Measurements from ENCODE around the gene SMIM29.
A peak's percentile ranks its signal among the peaks of the same experiment; 100 is the strongest.
"Not testable (repeated sequence)": the region's sequence is repeated elsewhere in the genome, so short reads cannot be mapped to it uniquely, and the experiment has no call there.

SMIM29 gene

DNA sequence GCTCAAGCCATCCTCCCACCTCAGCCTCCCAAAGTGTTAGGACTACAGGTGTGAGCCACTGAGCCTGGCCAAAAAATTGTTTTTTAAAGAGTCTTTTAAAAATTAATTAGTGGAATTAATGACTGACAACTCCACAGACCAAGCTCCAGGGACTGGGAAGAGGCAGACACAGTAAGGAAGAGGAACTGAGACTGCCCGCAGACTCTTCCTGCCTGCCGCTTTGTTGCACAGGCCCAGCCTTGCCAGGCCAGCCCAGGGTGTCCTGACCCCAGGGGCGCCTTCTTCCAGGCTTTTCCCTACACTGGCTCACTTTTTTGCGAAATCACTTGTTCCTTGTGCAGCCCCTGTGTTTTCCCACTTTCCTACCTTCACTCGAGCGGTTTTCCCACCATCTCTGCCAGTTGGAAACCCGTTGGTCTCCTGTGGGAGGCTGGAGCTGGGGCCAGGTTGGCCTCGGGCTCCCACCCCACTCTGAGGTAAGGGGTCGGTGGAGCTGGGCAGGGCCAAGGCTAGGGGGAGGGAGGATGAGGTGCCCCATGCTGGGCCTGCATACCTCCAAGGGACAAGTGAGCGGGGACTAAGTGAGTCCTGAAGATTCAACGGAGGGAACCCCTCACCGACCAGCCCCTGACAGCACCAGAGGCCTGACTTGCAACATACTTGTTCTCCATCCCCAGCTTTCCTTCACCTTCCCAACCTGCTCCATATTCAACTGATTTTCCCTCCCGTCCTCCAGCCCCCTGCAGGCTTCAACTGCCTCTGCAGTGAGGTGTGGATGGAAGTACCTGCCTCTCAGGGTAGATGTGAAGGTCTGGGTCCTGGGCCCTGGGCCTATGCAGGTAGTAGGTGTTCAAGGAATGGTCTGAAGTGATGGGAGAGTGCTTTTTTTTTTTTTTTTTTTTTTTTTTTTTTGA lies 23.5 kb upstream of the SMIM29 start:
- DNase-seq (ENCODE audit: low read depth in 1 of 2, low spot score in 1 of 2) = peak in 1 of 2 experiments; percentile 60
- no peak overlapping the region for H3K4me3 ChIP-seq (replicated peaks; ENCODE audit: insufficient read depth, low read length)

DNA sequence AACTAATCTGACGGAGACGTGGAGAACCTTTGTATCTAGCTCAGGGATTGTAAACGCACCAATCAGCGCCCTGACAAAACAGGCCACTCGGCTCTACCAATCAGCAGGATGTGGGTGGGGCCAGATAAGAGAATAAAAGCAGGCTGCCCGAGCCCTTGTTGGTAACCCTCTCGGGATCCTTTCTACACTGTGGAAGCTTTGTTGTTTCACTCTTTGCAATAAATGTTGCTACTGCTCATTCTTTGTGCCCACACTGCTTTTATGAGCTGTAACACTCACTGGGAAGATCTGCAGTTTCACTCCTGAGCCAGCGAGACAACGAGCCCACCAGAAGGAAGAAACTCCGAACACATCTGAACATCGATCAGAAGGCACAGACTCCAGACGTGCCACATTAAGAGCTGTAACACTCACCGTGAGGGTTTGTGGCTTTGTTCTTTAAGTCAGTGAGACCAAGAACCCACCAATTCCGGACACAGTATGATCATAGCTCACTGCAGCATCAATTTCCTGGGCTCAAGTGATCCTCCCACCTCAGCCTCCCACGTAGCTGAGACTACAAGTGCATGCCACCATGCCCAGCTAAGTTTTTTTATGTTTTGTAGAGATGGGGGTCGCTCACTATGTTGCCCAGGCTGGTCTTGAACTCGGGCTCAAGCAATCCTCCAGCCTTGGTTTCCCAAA lies 21.0 kb upstream of the SMIM29 start:
- H3K27ac ChIP-seq (replicated peaks); H3K4me3 ChIP-seq (replicated peaks; ENCODE audit: insufficient read depth, low read length); H3K27me3 ChIP-seq (ENCODE audit: insufficient read depth, poor library complexity, severe bottlenecking); DNase-seq (ENCODE audit: low read depth in 1 of 2, low spot score in 1 of 2): not testable (repeated sequence)

More for the DNA sequence above, 23.5 kb upstream of the SMIM29 start:
- H3K27me3 ChIP-seq (ENCODE audit: insufficient read depth, poor library complexity, severe bottlenecking) = no peaks in the 10 kb centered on the region
- peak; percentile 76 for TF ChIP-seq SPI1 (IDR thresholded peaks at IDR 0.05; ENCODE audit: borderline replicate concordance, low read depth)
- no peak for TF ChIP-seq GABPA (IDR thresholded peaks at IDR 0.05; ENCODE audit: low read depth)
- peak overlapping the region; percentile 70 for H3K27ac ChIP-seq (replicated peaks)

DNA sequence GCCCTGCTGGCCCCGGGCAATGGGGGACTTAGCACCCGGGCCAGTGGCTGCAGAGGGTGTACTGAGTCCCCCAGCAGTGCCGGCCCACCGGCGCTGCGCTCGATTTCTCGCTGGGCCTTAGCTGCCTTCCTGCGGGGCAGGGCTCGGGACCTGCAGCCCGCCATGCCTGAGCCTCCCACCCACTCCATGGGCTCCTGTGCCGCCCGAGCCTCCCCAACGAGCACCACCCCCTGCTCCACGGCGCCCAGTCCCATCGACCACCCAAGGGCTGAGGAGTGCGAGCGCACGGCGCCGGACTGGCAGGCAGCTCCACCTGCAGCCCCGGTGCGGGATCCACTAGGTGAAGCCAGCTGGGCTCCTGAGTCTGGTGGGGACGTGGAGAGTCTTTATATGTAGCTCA lies 20.3 kb upstream of the SMIM29 start:
- not testable (repeated sequence) for H3K27ac ChIP-seq (replicated peaks); H3K27me3 ChIP-seq (ENCODE audit: insufficient read depth, poor library complexity, severe bottlenecking); DNase-seq (ENCODE audit: low read depth in 1 of 2, low spot score in 1 of 2); H3K4me3 ChIP-seq (replicated peaks; ENCODE audit: insufficient read depth, low read length)

DNA sequence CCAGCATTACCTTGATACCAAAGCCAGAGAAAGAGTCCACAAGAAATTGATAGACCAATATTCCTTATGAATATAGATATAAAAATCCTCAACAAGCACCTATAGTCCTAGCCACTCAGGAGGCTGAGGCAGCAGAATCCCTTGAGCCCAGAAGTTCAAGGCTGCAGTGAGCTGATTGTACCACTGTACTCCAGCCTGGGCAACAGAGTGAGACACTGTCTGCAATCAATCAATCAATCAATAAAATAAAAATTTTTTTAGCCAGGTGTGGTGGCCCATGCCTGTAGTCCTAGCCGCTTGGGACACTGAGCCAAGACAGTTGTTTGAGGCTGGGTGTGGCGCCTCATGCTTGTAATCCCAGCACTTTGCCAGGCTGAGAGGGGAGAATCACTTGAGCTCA lies 18.9 kb upstream of the SMIM29 start:
- no peak overlapping the region for H3K27ac ChIP-seq (replicated peaks)
- H3K27me3 ChIP-seq (ENCODE audit: insufficient read depth, poor library complexity, severe bottlenecking) = no peaks in the 10 kb centered on the region
- DNase-seq (ENCODE audit: low read depth in 1 of 2, low spot score in 1 of 2) = no peak
- no peak overlapping the region for H3K4me3 ChIP-seq (replicated peaks; ENCODE audit: insufficient read depth, low read length)
- TF ChIP-seq, protein P1, sequence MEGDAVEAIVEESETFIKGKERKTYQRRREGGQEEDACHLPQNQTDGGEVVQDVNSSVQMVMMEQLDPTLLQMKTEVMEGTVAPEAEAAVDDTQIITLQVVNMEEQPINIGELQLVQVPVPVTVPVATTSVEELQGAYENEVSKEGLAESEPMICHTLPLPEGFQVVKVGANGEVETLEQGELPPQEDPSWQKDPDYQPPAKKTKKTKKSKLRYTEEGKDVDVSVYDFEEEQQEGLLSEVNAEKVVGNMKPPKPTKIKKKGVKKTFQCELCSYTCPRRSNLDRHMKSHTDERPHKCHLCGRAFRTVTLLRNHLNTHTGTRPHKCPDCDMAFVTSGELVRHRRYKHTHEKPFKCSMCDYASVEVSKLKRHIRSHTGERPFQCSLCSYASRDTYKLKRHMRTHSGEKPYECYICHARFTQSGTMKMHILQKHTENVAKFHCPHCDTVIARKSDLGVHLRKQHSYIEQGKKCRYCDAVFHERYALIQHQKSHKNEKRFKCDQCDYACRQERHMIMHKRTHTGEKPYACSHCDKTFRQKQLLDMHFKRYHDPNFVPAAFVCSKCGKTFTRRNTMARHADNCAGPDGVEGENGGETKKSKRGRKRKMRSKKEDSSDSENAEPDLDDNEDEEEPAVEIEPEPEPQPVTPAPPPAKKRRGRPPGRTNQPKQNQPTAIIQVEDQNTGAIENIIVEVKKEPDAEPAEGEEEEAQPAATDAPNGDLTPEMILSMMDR (IDR thresholded peaks at IDR 0.05; ENCODE audit: insufficient read depth, low read length) = no peak
- TF ChIP-seq SPI1 (IDR thresholded peaks at IDR 0.05; ENCODE audit: borderline replicate concordance, low read depth) (no peak), POLR2AphosphoS5 (IDR thresholded peaks at IDR 0.05; ENCODE audit: low read depth) (no peak), GABPA (IDR thresholded peaks at IDR 0.05; ENCODE audit: low read depth) (no peak)
- TF ChIP-seq, protein P2, sequence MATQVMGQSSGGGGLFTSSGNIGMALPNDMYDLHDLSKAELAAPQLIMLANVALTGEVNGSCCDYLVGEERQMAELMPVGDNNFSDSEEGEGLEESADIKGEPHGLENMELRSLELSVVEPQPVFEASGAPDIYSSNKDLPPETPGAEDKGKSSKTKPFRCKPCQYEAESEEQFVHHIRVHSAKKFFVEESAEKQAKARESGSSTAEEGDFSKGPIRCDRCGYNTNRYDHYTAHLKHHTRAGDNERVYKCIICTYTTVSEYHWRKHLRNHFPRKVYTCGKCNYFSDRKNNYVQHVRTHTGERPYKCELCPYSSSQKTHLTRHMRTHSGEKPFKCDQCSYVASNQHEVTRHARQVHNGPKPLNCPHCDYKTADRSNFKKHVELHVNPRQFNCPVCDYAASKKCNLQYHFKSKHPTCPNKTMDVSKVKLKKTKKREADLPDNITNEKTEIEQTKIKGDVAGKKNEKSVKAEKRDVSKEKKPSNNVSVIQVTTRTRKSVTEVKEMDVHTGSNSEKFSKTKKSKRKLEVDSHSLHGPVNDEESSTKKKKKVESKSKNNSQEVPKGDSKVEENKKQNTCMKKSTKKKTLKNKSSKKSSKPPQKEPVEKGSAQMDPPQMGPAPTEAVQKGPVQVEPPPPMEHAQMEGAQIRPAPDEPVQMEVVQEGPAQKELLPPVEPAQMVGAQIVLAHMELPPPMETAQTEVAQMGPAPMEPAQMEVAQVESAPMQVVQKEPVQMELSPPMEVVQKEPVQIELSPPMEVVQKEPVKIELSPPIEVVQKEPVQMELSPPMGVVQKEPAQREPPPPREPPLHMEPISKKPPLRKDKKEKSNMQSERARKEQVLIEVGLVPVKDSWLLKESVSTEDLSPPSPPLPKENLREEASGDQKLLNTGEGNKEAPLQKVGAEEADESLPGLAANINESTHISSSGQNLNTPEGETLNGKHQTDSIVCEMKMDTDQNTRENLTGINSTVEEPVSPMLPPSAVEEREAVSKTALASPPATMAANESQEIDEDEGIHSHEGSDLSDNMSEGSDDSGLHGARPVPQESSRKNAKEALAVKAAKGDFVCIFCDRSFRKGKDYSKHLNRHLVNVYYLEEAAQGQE (IDR thresholded peaks at IDR 0.05; ENCODE audit: insufficient replicate concordance, low read depth) = no peak

DNA sequence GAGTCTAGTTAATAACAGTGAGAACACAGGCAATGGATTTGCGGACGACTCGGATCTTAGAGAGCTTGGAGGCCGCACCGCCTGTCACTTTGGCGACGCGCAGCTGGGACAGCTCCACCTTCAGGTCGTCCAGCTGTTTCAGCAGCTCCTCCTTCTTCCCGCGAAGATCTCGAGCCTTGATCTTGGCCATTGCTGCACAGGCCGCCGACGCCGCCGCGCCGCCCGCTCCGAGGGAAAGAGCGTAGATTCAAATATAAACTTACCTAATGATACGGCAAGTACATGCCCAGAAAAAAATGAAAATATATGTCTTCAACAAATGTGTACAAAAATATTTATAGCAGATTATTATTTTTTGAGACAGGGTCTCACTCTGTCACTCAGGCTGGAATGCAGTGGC lies 14.7 kb upstream of the SMIM29 start:
- not testable (repeated sequence) for H3K27me3 ChIP-seq (ENCODE audit: insufficient read depth, poor library complexity, severe bottlenecking); DNase-seq (ENCODE audit: low read depth in 1 of 2, low spot score in 1 of 2); H3K27ac ChIP-seq (replicated peaks); H3K4me3 ChIP-seq (replicated peaks; ENCODE audit: insufficient read depth, low read length)

DNA sequence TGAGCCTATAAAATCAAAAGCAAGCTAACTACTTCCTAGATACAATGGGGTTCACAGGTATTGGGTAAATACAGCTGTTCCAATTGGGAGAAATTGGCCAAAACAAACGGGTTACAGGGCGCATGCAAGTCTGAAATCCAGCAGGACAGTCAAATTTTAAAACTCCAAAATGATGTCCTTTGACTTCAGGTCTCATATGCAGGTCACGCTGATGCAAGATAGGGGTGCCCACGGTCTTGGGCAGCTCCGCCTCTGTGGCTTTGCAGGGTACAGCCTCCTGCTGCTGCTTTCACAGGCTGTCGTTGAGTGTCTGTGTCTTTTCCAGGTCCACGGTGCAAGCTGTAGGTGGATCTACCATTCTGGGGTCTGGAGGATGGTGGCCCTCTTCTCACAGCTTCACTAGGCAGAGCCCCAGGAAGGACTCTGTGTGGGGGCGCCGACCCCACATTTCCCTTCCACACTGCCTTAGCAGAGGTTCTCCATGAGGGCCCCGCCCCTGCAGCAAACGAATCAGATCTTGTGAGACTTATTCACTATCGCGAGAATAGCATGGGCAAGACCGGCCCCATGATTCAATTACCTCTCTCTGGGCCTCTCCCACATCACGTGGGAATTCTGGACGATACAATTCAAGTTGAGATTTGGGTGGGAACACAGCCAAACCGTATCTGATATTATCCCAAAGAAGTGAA lies 11.9 kb upstream of the SMIM29 start:
- TF ChIP-seq GABPA (IDR thresholded peaks at IDR 0.05; ENCODE audit: low read depth) = no peak
- TF ChIP-seq POLR2AphosphoS5 (IDR thresholded peaks at IDR 0.05; ENCODE audit: low read depth) = no peak
- TF ChIP-seq, protein P1 (IDR thresholded peaks at IDR 0.05; ENCODE audit: insufficient read depth, low read length) = no peak
- TF ChIP-seq, protein P2 (IDR thresholded peaks at IDR 0.05; ENCODE audit: insufficient replicate concordance, low read depth) = no peak
- TF ChIP-seq SPI1 (IDR thresholded peaks at IDR 0.05; ENCODE audit: borderline replicate concordance, low read depth) = no peak
- Histone ChIP-seq H3K4me3 (replicated peaks; ENCODE audit: insufficient read depth, low read length) (no peak overlapping the region), H3K27ac (replicated peaks) (no peak overlapping the region), H3K27me3 (ENCODE audit: insufficient read depth, poor library complexity, severe bottlenecking) (no peaks in the 10 kb centered on the region)
- no peak for DNase-seq (ENCODE audit: low read depth in 1 of 2, low spot score in 1 of 2)

Measured in HL-60 (cell line).